Lower leg skin (tissue), 3 donors: Measurements from ENCODE around the gene NATD1.

Source experiments
- CTCF ChIP-seq, 3 donors: fragments of 450-650 bp; IDR thresholded peaks; one replicate each; pipeline ENCODE4 v1.5.1; 2016; ENCODE audit warnings: antibody characterized with exemption in 3 of 3, mild to moderate bottlenecking in 3 of 3, moderate library complexity in 2 of 3
- POLR2A ChIP-seq, 2 donors: fragments of 450-650 bp; IDR thresholded peaks; one replicate each; pipeline ENCODE4 v1.6.1; 2016 to 2017; ENCODE audit warnings: antibody characterized with exemption in 2 of 2, mild to moderate bottlenecking in 1 of 2, moderate library complexity in 1 of 2

GRCh38 chr17:21279198-21279535 lies 26.0 kb upstream of the NATD1 start:
- TF ChIP-seq CTCF (IDR thresholded peaks at IDR 0.05) = no peak
- TF ChIP-seq POLR2A (IDR thresholded peaks at IDR 0.05) = no peak
